HG03175 (cell line): ENCODE data around the gene KRT82.

Source experiments
- ATAC-seq: cut with Tn5 transposase; IDR thresholded peaks from one replicate; pipeline ENCODE4 v1.9.1; 2021; ENCODE audit warnings: mild to moderate bottlenecking, moderate library complexity; ENCODE audit not compliant: unreplicated experiment

The KRT82 gene

GRCh38 chr12:52363111-52363679, 42.9 kb downstream of the KRT82 start:
- ATAC-seq = no peak

GRCh38 chr12:52362118-52362726, 43.9 kb downstream of the KRT82 start:
- ATAC-seq = no peak

GRCh38 chr12:52361553-52361952, 44.6 kb downstream of the KRT82 start:
- no peak for ATAC-seq

GRCh38 chr12:52360663-52361271, 45.4 kb downstream of the KRT82 start:
- no peak for ATAC-seq

- no peak for ATAC-seq
Observed at GRCh38 chr12:52360106-52360662, 46.0 kb downstream of the KRT82 start.

- ATAC-seq = no peak
Observed at GRCh38 chr12:52359621-52360061, 46.5 kb downstream of the KRT82 start.

GRCh38 chr12:52358575-52359350, 47.4 kb downstream of the KRT82 start:
- peak; percentile 96 for ATAC-seq

GRCh38 chr12:52356762-52357580, 49.2 kb downstream of the KRT82 start:
- no peak for ATAC-seq

GRCh38 chr12:52356031-52356761, 49.9 kb downstream of the KRT82 start:
- no peak for ATAC-seq

- no peak for ATAC-seq
Observed at GRCh38 chr12:52355176-52355575, 51.0 kb downstream of the KRT82 start.

GRCh38 chr12:52354200-52354599, 51.9 kb downstream of the KRT82 start:
- ATAC-seq = no peak

- ATAC-seq = no peak
Observed at GRCh38 chr12:52353766-52354165, 52.4 kb downstream of the KRT82 start.

GRCh38 chr12:52352951-52353350, 53.2 kb downstream of the KRT82 start:
- ATAC-seq = no peak

GRCh38 chr12:52351196-52352059, 54.7 kb downstream of the KRT82 start:
- ATAC-seq = no peak

- ATAC-seq = no peak
Observed at GRCh38 chr12:52350786-52351185, 55.3 kb downstream of the KRT82 start.

- no peak for ATAC-seq
Observed at GRCh38 chr12:52350021-52350620, 56.0 kb downstream of the KRT82 start.

GRCh38 chr12:52349196-52349595, 56.9 kb downstream of the KRT82 start:
- ATAC-seq = no peak
